Lower lobe of right lung (tissue), 2 donors: ENCODE measurements around the gene SLC35F5. TPM values are rescaled to one million over a fixed set of nuclear protein-coding genes. Genes with fewer than 3 reads are reported as not detected.

ENCODE experiments used
- ATAC-seq, 2 donors: fragments of 200-7000 bp; cut with Tn5 transposase; one replicate each; pipeline ENCODE4 v1.9.1; 2020 to 2022; ENCODE audit warnings: mild to moderate bottlenecking in 2 of 2, moderate library complexity in 2 of 2
- DNase-seq: peaks from one replicate; pipeline ENCODE4 v3.0.0-alpha.2; 2020
- H3K27ac ChIP-seq: fragments of 200-600 bp; one replicate; pipeline ENCODE4 v1.8.0; 2022
- H3K27me3 ChIP-seq: fragments of 200-600 bp; one replicate; pipeline ENCODE4 v1.8.0; 2022; ENCODE audit warnings: low read depth
- H3K36me3 ChIP-seq: fragments of 200-600 bp; one replicate; pipeline ENCODE4 v1.8.0; 2022; ENCODE audit warnings: mild to moderate bottlenecking
- H3K4me1 ChIP-seq: fragments of 200-600 bp; one replicate; pipeline ENCODE4 v1.8.0; 2022
- H3K4me3 ChIP-seq: fragments of 200-600 bp; one replicate; pipeline ENCODE4 v1.8.0; 2022; ENCODE audit warnings: mild to moderate bottlenecking
- H3K9me3 ChIP-seq: fragments of 200-600 bp; one replicate; pipeline ENCODE4 v1.8.0; 2022
- CTCF ChIP-seq: fragments of 200-600 bp; IDR thresholded peaks from one replicate; pipeline ENCODE4 v1.8.0; 2022; ENCODE audit warnings: antibody characterized with exemption, mild to moderate bottlenecking
- intact Hi-C: fragments of 100-400 bp; cut with DNase I; formaldehyde crosslinking; loops from one replicate; pipeline ENCODE4 v1.11.0; 2022
- total RNA-seq: library from RNA; stranded (reverse); fragmentation: NEBNext Ultra II Directional; extraction: Animal tissue kit (Norgen Biotek cat#: 25700); gene quantifications from one replicate; pipeline ENCODE4 v1.2.1, GENCODE V29; 2021
- donor health status: DM: no; HTN: yes; CAD: no; lungs with severe emphysema.

SLC35F5 gene
- total RNA-seq, 1 donor from 2014 or later = 70.4 TPM

- Histone ChIP-seq H3K36me3 (peaks cover 34% of the 10 kb centered on the region), H3K27me3 (no peaks in the 10 kb centered on the region), H3K27ac (no peak overlapping the region), H3K4me3 (peak overlapping the region; percentile 97), H3K9me3 (no peaks in the 10 kb centered on the region), H3K4me1 (peaks cover 20% of the 10 kb centered on the region)
- TF ChIP-seq CTCF = no peak
- ATAC-seq = no peak
- intact Hi-C loops = no loop called here
- no peak for DNase-seq
Measured at GRCh38 chr2:113754160-113754559, 2.3 kb downstream of the SLC35F5 start.

GRCh38 chr2:113750385-113750784, 6.1 kb downstream of the SLC35F5 start:
- no peak for ATAC-seq

GRCh38 chr2:113741091-113741490, 15.4 kb downstream of the SLC35F5 start:
- Histone ChIP-seq H3K36me3 (peaks cover 98% of the 10 kb centered on the region), H3K4me3 (no peak overlapping the region), H3K27ac (no peak overlapping the region), H3K9me3 (no peaks in the 10 kb centered on the region), H3K27me3 (no peaks in the 10 kb centered on the region), H3K4me1 (no peaks in the 10 kb centered on the region)
- DNase-seq = no peak
- intact Hi-C loops = no loop called here
- no peak for TF ChIP-seq CTCF
- no peak for ATAC-seq

More at GRCh38 chr2:113750385-113750784, 6.1 kb downstream of the SLC35F5 start:
- H3K36me3 ChIP-seq = peaks cover 71% of the 10 kb centered on the region
- intact Hi-C loops = no loop called here
- peaks cover 12% of the 10 kb centered on the region for H3K4me1 ChIP-seq
- H3K9me3 ChIP-seq = no peaks in the 10 kb centered on the region
- no peaks in the 10 kb centered on the region for H3K27me3 ChIP-seq
- H3K4me3 ChIP-seq = no peak overlapping the region
- DNase-seq = no peak
- no peak overlapping the region for H3K27ac ChIP-seq
- TF ChIP-seq CTCF = no peak

GRCh38 chr2:113739849-113740248, 16.6 kb downstream of the SLC35F5 start:
- Histone ChIP-seq H3K9me3 (no peaks in the 10 kb centered on the region), H3K4me1 (no peaks in the 10 kb centered on the region), H3K4me3 (no peak overlapping the region), H3K27me3 (no peaks in the 10 kb centered on the region), H3K27ac (no peak overlapping the region), H3K36me3 (peaks cover 90% of the 10 kb centered on the region)
- no peak for TF ChIP-seq CTCF
- ATAC-seq (no peak), DNase-seq (no peak)
- intact Hi-C loops = no loop called here

- TF ChIP-seq CTCF = no peak
- no peak overlapping the region for H3K27ac ChIP-seq
- H3K27me3 ChIP-seq = no peaks in the 10 kb centered on the region
- no peaks in the 10 kb centered on the region for H3K4me1 ChIP-seq
- H3K9me3 ChIP-seq = no peaks in the 10 kb centered on the region
- H3K4me3 ChIP-seq = no peak overlapping the region
- intact Hi-C loops = no loop called here
- ATAC-seq = no peak
- DNase-seq = no peak
- peaks cover 78% of the 10 kb centered on the region for H3K36me3 ChIP-seq
Measured at GRCh38 chr2:113734185-113734584, 22.3 kb downstream of the SLC35F5 start.

GRCh38 chr2:113724010-113724409, 32.4 kb downstream of the SLC35F5 start:
- DNase-seq (no peak), ATAC-seq (no peak)
- peaks cover 47% of the 10 kb centered on the region for H3K36me3 ChIP-seq
- no peaks in the 10 kb centered on the region for H3K9me3 ChIP-seq
- H3K27me3 ChIP-seq = no peaks in the 10 kb centered on the region
- no peaks in the 10 kb centered on the region for H3K4me1 ChIP-seq
- intact Hi-C loops = no loop called here
- TF ChIP-seq CTCF = no peak
- no peak overlapping the region for H3K27ac ChIP-seq
- no peak overlapping the region for H3K4me3 ChIP-seq
